Stimulated activated CD4-positive, alpha-beta T cell treated with anti-CD3 and anti-CD28 coated beads, Interleukin-2, amount 100 ng/mL, for 24 hours (primary cell): ENCODE results near the gene TCP10L.
"Not testable (repeated sequence)": the region's sequence is repeated elsewhere in the genome, so short reads cannot be mapped to it uniquely, and the experiment has no call there.

ENCODE experiments used
- DNase-seq, 2 donors: peaks; one replicate each; pipeline ENCODE4 v3.0.0-alpha.2; 2020

Gene TCP10L

GRCh38 chr21:32584472-32584871, 851 bp downstream of the TCP10L start:
- no peak for DNase-seq

- DNase-seq = no peak
Measured at GRCh38 chr21:32581732-32582131, 3.6 kb downstream of the TCP10L start.

DNA sequence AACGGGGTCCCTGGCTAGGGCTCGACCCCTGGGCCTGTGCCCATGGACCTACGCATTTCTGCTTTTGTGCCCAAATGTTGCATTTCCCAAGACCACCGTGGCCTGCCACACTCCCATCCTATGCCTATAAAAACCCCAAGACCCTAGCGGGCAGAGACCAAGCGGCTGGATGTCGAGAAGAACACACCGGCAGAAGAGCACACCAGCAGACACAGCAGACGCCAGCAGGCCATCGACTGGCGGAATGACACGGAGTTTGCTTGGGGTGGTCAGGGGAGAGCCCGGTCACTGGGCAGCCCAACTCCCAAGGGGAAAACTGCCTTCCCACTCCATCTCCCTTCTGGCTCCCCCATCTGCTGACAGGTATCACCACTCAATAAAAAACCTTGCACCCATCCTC, 4.4 kb downstream of the TCP10L start:
- DNase-seq = no peak

GRCh38 chr21:32578107-32578691, 7.1 kb downstream of the TCP10L start:
- DNase-seq = peak in 1 of 2 donors; percentile 19

- DNase-seq = no peak
Measured at GRCh38 chr21:32576011-32576410, 9.3 kb downstream of the TCP10L start.

GRCh38 chr21:32574946-32575925, 10.1 kb downstream of the TCP10L start:
- DNase-seq = no peak

DNA sequence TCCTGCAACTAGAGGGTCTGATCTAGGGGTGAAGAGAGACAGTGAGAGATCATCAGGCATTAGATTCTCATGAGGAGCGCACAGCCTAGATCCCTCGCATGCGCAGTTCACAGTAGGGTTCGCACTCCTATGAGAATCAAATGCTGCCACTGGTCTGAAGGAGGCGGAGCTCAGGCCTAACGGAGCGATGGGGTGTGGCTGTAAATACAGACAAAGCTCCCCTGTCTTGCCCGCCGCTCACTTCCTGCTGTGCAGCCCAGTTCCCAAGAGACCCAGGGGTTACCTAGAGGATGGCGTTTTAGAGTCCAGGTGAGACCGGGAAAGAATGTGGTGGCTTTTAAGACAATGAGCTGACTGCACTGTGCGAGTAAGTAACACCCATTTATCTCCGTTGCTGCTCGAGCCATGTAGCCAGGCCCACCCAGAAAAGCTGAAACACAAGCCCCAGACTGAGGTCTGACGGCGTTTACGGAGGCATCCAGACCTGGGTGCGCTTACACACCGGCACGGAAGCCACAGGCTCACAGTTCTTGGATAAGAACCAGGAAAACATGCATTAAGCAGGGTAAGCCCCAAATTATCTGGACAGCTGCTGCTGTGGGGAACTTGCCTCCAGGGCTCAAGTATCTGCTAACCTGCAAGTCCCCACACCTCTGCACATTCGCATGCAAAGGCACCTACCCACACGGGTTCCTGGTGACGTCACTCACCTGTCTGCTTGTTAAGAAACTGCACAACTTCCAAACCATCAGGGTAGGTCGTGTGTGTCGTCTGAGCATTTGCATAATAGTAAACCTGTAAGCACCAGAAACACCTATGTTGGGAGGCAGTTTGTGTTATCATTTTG, 12.5 kb downstream of the TCP10L start:
- DNase-seq = no peak

DNA sequence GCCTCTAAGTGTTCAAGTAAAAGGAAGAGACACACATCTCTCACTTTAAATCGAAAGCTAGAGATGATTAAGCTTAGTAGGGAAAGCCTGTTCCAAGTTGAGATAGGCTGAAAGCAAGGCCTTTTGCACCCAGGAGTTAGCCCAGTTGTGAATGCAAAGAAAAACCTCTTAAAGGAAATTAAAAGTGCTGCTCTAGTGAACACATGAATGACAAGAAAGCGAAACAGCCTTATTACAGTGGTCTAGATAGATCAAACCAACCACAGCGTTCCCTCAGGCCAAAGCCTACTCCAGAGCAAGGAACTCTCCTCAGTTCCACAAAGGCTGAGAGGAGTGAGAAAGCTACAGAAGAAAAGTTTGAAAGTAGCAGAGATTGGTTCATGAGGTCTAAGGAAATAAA, 14.9 kb downstream of the TCP10L start:
- DNase-seq = no peak

GRCh38 chr21:32569261-32570230, 15.8 kb downstream of the TCP10L start:
- peak; percentile 83 to 84 for DNase-seq

DNA sequence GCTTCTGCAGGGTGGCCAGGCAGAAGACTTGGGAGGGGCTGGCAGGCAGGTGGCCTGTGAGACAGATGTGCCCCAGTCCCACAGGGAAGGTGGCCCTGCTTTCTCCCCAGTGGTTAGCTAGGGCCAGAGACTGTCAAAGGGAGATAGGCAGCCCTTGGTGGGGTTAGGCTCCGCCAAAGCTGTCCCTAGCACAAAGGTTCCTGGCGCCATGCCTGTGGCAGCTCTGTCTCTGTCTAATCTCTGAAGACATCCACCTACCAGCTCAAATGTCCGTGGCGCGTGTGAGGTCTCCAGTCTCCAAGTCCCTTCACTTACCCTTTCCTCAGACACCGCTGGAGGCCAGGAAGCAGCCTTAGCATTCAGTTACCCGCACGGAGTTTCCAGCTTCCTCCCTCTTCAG, 17.7 kb downstream of the TCP10L start:
- DNase-seq = no peak

GRCh38 chr21:32566741-32567389, 18.5 kb downstream of the TCP10L start:
- DNase-seq = no peak

DNA sequence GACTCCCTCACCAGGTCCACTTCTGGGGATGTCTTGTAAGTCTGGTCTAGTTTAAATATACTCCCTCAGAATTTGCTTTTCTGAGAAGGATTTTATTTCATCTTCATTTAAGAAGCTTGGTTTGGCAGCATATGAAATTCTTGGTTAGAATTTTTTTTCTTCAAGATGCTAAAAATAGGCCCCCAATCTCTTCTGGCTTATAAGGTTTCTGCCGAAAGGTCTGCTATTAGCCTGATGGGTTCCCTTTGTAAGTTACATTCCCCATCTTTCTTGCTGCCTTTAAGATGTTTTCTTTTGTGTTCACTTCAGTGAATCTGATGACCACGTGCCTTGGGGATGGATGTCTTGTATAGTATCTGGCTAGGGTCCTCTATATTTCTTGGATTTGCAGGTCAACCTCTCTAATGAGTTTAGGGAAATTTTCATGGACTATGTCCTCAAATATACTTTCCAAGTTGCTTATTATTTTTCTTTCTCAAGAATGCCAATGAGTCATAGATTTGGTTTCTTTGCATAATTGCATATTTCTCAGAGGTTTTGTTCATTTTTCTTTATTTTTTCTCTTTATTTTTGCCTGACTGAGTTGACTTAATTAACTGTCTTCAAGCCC, 19.4 kb downstream of the TCP10L start:
- DNase-seq = no peak

- DNase-seq = no peak
Measured at GRCh38 chr21:32562915-32563314, 22.4 kb downstream of the TCP10L start.

DNA sequence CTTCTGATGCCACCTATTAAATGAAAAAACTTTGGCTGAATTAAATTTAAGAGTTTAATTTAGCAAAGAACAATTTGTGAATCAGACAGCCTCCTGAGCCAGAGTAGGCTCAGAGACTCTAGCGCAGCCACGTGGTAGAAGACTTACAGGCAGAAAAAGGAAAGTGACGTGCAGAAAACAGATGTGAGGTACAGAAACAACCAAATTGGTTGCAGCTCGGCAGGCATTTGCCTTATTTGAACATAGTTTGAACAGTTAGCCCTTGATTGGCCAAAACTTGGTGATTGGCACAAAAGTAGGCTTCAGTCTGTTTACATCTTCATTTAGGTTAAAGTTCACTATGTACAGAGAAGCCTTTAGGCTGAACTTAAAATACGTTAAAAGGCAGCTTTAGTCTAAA, 22.9 kb downstream of the TCP10L start:
- DNase-seq = no peak

DNA sequence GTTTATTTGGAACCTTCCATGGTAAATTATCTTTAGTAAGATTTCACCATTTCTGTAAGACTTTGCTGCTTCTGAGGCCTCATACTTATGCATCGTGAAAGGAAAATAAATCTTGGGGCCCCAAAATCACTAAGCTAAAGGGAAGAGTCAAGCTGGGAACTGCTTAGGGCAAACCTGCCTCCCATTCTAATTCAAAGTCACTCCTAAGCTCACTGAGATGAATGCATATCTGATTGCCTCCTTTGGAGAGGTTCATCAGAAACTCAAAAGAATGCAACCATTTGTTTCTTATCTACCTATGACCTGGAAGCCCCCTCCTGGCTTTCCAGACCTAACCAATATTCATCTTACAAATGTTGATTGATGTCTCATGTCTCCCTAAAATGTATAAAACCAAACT, 23.8 kb downstream of the TCP10L start:
- not testable (repeated sequence) for DNase-seq

GRCh38 chr21:32560896-32561295, 24.4 kb downstream of the TCP10L start:
- no peak for DNase-seq

DNA sequence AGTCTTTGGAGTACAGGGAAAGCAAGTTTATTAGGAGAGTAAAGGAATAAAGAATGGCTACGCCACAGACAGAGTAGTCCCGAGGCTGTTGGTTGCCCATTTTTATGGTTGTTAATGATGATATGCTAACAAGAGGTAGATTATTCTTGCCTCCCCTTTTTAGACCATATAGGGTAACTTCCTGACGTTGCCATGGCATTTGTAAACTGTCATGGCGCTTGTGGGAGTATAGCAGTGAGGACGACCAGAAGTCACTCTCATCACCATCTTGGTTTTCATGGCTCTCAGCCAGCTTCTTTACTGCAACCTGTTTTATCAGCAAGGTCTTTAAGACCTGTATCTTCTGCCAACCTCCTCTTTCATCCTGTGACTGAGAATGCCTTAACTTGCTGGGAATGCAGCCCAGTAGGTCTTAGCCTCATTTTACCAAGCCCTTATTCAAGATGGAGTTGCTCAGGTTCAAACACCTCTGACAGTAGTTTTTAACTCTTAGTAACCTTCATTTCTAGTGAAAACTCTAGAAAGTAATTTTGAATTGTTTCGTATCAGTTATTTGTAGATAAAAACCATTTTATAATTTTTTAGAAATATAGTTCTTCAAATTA, 26.2 kb downstream of the TCP10L start:
- no peak for DNase-seq

GRCh38 chr21:32558106-32558505, 27.2 kb downstream of the TCP10L start:
- no peak for DNase-seq

GRCh38 chr21:32554832-32555638, 30.3 kb downstream of the TCP10L start:
- DNase-seq = no peak

DNA sequence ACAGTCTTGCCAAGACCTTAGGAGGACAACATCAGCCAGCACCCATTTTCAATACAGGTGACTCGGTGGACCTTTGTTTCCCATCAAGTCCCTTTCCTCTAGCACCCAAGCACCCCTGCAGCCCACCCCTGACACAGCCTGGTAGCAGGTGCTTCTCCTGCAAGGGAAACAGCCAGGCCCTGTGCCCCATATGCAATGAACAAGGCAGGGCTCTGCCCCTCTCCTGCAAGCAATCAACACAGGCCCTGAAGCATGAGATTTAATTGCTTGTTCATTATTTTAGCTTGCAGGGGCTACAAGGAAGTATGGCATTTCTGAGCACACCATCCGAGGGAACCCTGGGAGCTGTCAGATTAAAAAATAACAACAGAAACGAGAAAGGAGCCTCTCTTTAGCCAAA, 35.4 kb downstream of the TCP10L start:
- no peak for DNase-seq
